Measurements from ENCODE around the gene MMP24. TPM values are rescaled to one million over a fixed set of nuclear protein-coding genes. Genes with fewer than 3 reads are reported as not detected.

MMP24 gene
- total RNA-seq, 5 donors from 2014 or later (not counting 1 experiment from before 2014, with no cell fraction given): 0.15 to 0.49 (median 0.16) TPM; not detected in 2

GRCh38 chr20:35287509-35288324 lies 61.2 kb downstream of the MMP24 start:
- POLR2A ChIA-PET: no interaction called here

DNA sequence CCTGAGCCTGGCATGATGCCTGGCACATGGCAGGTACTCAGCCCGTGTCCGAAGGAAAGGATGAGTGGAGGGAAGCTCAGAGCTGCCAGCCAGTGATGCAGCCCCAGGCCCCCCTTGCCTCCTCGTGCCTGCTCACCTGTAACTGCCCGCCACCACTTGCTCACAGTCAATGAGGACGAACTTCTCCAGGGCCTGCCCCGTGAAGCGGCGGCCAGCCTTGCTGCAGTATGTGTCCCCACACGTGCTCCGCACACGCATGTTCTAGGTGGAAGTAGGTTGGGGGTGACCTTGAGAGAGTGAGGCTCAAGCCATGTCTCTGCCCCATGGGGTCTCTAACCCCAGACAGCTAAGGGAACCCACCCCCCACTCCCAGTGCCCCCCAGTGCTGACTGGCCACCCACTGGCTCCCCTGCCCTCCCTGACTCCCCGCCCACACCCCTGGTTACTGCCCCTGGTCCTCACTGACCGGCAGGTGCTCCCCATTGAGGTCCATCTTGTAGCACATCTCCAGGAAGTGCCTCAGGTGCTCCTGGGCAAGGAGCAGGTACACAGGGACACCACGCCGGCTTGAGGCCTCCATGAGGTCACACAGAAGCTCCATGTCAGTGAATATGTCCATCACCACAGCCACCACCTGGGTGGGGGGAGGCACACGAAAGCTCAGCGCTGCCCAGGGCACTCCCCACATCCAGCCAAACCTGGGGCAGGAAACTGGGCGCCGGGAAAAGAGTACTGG lies 62.0 kb downstream of the MMP24 start:
- no peak overlapping the region for H3K4me3 ChIP-seq (ENCODE audit: control insufficient read depth in 1 of 2, extremely low read depth in 1 of 2, low read length in 1 of 2)
- 82% methylated on average over 7 of the region's 19 CpGs for WGBS (ENCODE audit: insufficient coverage)
- no peaks in the 10 kb centered on the region for H3K36me3 Mint-ChIP-seq
- ATAC-seq (replicated peaks in 1 of 4): no peak
- no peaks in the 10 kb centered on the region for H3K36me3 ChIP-seq (ENCODE audit: control insufficient read depth in 2 of 2, extremely low read depth in 1 of 2, insufficient read depth in 1 of 2, low read length in 1 of 2)
- no peaks in the 10 kb centered on the region for H3K9me3 Mint-ChIP-seq
- H3K27ac ChIP-seq (ENCODE audit: low read length): no peak overlapping the region
- H3K4me1 ChIP-seq (ENCODE audit: control insufficient read depth in 1 of 2, extremely low read depth in 1 of 2, insufficient read depth in 2 of 2, low read length in 2 of 2): peaks cover 5 to 19% of the 10 kb centered on the region in 2 experiments
- ChIA-PET POLR2A (no interaction called here), CTCF (interaction anchor here in 1 of 2 donors (0.7 kb wide), 1 partner anchor 14 kb away, joined by 4 read pairs; no protein-coding TSS in a partner anchor)
- no peaks in the 10 kb centered on the region for H3K9me3 ChIP-seq
- peaks cover 0 to 8% of the 10 kb centered on the region in 2 donors for H3K27me3 Mint-ChIP-seq
- DNase-seq: no peak
- peaks cover 0 to 16% of the 10 kb centered on the region in 2 experiments for H3K27me3 ChIP-seq (replicated peaks in 1 of 2; ENCODE audit: control insufficient read depth in 2 of 2, extremely low read depth in 1 of 2, insufficient read depth in 2 of 2, low read length in 1 of 2)
- H3K4me1 Mint-ChIP-seq: peaks cover 19 to 24% (median 21%) of the 10 kb centered on the region in 3 donors
- H3K4me3 Mint-ChIP-seq: no peak overlapping the region
- H3K27ac Mint-ChIP-seq: no peak overlapping the region

More at GRCh38 chr20:35287509-35288324, 61.2 kb downstream of the MMP24 start:
- DNase-seq (no peak), ATAC-seq (replicated peaks in 1 of 4) (no peak)
- Mint-ChIP-seq H3K27me3 (peaks cover 0 to 4% of the 10 kb centered on the region in 2 donors), H3K9me3 (no peaks in the 10 kb centered on the region), H3K36me3 (no peaks in the 10 kb centered on the region), H3K4me1 (peaks cover 24 to 28% (median 25%) of the 10 kb centered on the region in 3 donors), H3K27ac (no peak overlapping the region), H3K4me3 (no peak overlapping the region)
- Histone ChIP-seq H3K36me3 (ENCODE audit: control insufficient read depth in 2 of 2, extremely low read depth in 1 of 2, insufficient read depth in 1 of 2, low read length in 1 of 2) (no peaks in the 10 kb centered on the region), H3K9me3 (no peaks in the 10 kb centered on the region), H3K27ac (ENCODE audit: low read length) (no peak overlapping the region), H3K27me3 (replicated peaks in 1 of 2; ENCODE audit: control insufficient read depth in 2 of 2, extremely low read depth in 1 of 2, insufficient read depth in 2 of 2, low read length in 1 of 2) (peaks cover 0 to 9% of the 10 kb centered on the region in 2 experiments), H3K4me3 (ENCODE audit: control insufficient read depth in 1 of 2, extremely low read depth in 1 of 2, low read length in 1 of 2) (no peak overlapping the region), H3K4me1 (ENCODE audit: control insufficient read depth in 1 of 2, extremely low read depth in 1 of 2, insufficient read depth in 2 of 2, low read length in 2 of 2) (peaks cover 6 to 25% of the 10 kb centered on the region in 2 experiments)
- WGBS (ENCODE audit: insufficient coverage): 89% methylated on average over 19 of the region's 28 CpGs
- CTCF ChIA-PET: no interaction called here

- ChIA-PET POLR2A (interaction anchor here in 1 of 2 donors (0.5 kb wide), 1 partner anchor 554 kb away, joined by 3 read pairs; no protein-coding TSS in a partner anchor), CTCF (interaction anchor here in 1 of 2 donors (0.5 to 0.6 kb wide), 3 partner anchors 147 to 1370 kb away, joined by 3 read pairs; no protein-coding TSS in a partner anchor)
- Histone ChIP-seq H3K9me3 (no peaks in the 10 kb centered on the region), H3K36me3 (ENCODE audit: control insufficient read depth in 2 of 2, extremely low read depth in 1 of 2, insufficient read depth in 1 of 2, low read length in 1 of 2) (no peaks in the 10 kb centered on the region), H3K4me1 (ENCODE audit: control insufficient read depth in 1 of 2, extremely low read depth in 1 of 2, insufficient read depth in 2 of 2, low read length in 2 of 2) (peaks cover 0 to 1% of the 10 kb centered on the region in 2 experiments), H3K4me3 (ENCODE audit: control insufficient read depth in 1 of 2, extremely low read depth in 1 of 2, low read length in 1 of 2) (no peak overlapping the region), H3K27ac (ENCODE audit: low read length) (no peak overlapping the region), H3K27me3 (replicated peaks in 1 of 2; ENCODE audit: control insufficient read depth in 2 of 2, extremely low read depth in 1 of 2, insufficient read depth in 2 of 2, low read length in 1 of 2) (peaks cover 0 to 26% of the 10 kb centered on the region in 2 experiments)
- no peak overlapping the region for H3K27ac Mint-ChIP-seq
- peaks cover 7 to 10% (median 8%) of the 10 kb centered on the region in 3 donors for H3K4me1 Mint-ChIP-seq
- no peaks in the 10 kb centered on the region for H3K9me3 Mint-ChIP-seq
- peaks cover 3 to 12% of the 10 kb centered on the region in 2 donors for H3K27me3 Mint-ChIP-seq
- no peak overlapping the region for H3K4me3 Mint-ChIP-seq
- no peaks in the 10 kb centered on the region for H3K36me3 Mint-ChIP-seq
- ATAC-seq (replicated peaks in 1 of 4) (no peak), DNase-seq (no peak)
- WGBS (ENCODE audit: insufficient coverage): 78% methylated on average over 6 of the region's 7 CpGs
Measured at GRCh38 chr20:35290186-35290886, 63.8 kb downstream of the MMP24 start.

DNA sequence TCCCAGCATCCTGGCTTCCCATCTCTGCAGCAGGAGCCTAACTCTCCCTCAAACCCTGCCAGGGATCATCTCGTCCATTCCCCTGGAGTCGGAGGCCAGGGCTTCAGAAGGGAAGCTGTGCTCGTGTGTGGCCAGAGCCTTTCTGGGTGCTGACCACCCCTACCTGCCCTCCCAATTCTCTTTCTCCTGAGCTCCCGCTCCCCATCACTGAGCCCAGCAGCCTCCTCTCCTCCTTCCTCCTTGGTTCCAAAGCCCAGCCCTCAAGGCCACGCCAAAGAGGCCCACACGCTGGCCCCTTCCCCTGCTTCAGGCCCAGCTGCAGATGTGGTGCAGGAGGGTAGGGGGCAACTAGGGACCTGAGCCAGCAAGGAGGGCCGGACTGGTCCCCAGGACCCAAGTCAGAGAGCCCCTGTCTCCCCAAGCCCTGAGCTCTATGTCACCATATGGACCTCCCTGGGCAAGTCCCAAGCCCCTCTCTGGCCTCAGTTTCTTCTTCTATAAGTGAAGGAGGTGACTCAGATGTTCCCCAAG lies 64.5 kb downstream of the MMP24 start:
- Mint-ChIP-seq H3K27me3 (peaks cover 4 to 12% of the 10 kb centered on the region in 2 donors), H3K9me3 (no peaks in the 10 kb centered on the region), H3K4me1 (peaks cover 1 to 4% (median 2%) of the 10 kb centered on the region in 3 donors), H3K36me3 (no peaks in the 10 kb centered on the region), H3K4me3 (no peak overlapping the region), H3K27ac (no peak overlapping the region)
- ChIA-PET POLR2A (no interaction called here), CTCF (interaction anchor here in 1 of 2 donors (0.5 to 0.6 kb wide), 2 partner anchors 196 to 1369 kb away, joined by 3 read pairs; no protein-coding TSS in a partner anchor)
- DNase-seq (no peak), ATAC-seq (replicated peaks in 1 of 4) (no peak)
- no peaks in the 10 kb centered on the region for H3K9me3 ChIP-seq
- H3K27me3 ChIP-seq (replicated peaks in 1 of 2; ENCODE audit: control insufficient read depth in 2 of 2, extremely low read depth in 1 of 2, insufficient read depth in 2 of 2, low read length in 1 of 2): peaks cover 0 to 28% of the 10 kb centered on the region in 2 experiments
- H3K4me1 ChIP-seq (ENCODE audit: control insufficient read depth in 1 of 2, extremely low read depth in 1 of 2, insufficient read depth in 2 of 2, low read length in 2 of 2): no peaks in the 10 kb centered on the region
- H3K36me3 ChIP-seq (ENCODE audit: control insufficient read depth in 2 of 2, extremely low read depth in 1 of 2, insufficient read depth in 1 of 2, low read length in 1 of 2): no peaks in the 10 kb centered on the region
- H3K4me3 ChIP-seq (ENCODE audit: control insufficient read depth in 1 of 2, extremely low read depth in 1 of 2, low read length in 1 of 2): no peak overlapping the region
- 89% methylated on average over 3 of the region's 7 CpGs for WGBS (ENCODE audit: insufficient coverage)
- H3K27ac ChIP-seq (ENCODE audit: low read length): no peak overlapping the region

GRCh38 chr20:35291654-35292503 lies 65.4 kb downstream of the MMP24 start, which contains the start of gene FAM83C:
FAM83C (minus strand) TSS chr20:35292425; CDS start chr20:35292304, 121 bp downstream.
- H3K9me3 ChIP-seq: no peaks in the 10 kb centered on the region
- Mint-ChIP-seq H3K27ac (no peak within 1 kb of the TSS), H3K4me3 (no peak within 1 kb of the TSS), H3K4me1 (no peaks in the 10 kb centered on the region), H3K9me3 (no peaks in the 10 kb centered on the region), H3K27me3 (peaks cover 4 to 12% of the 10 kb centered on the region in 2 donors), H3K36me3 (no peaks in the 10 kb centered on the region)
- H3K4me1 ChIP-seq (ENCODE audit: control insufficient read depth in 1 of 2, extremely low read depth in 1 of 2, insufficient read depth in 2 of 2, low read length in 2 of 2): no peaks in the 10 kb centered on the region
- WGBS (ENCODE audit: insufficient coverage): 88% methylated on average over 36 of the region's 40 CpGs
- DNase-seq (no peak), ATAC-seq (replicated peaks in 1 of 4) (no peak)
- ChIA-PET CTCF (no interaction called here), POLR2A (interaction anchor here in 1 of 2 donors (0.5 kb wide), 1 partner anchor 842 kb away, joined by 10 read pairs; no protein-coding TSS in a partner anchor)
- H3K4me3 ChIP-seq (ENCODE audit: control insufficient read depth in 1 of 2, extremely low read depth in 1 of 2, low read length in 1 of 2): no peak within 1 kb of the TSS
- no peak within 1 kb of the TSS for H3K27ac ChIP-seq (ENCODE audit: low read length)
- H3K36me3 ChIP-seq (ENCODE audit: control insufficient read depth in 2 of 2, extremely low read depth in 1 of 2, insufficient read depth in 1 of 2, low read length in 1 of 2): no peaks in the 10 kb centered on the region
- peaks cover 0 to 34% of the 10 kb centered on the region in 2 experiments for H3K27me3 ChIP-seq (replicated peaks in 1 of 2; ENCODE audit: control insufficient read depth in 2 of 2, extremely low read depth in 1 of 2, insufficient read depth in 2 of 2, low read length in 1 of 2)

Measured in T-cell (primary cell).